ENCODE results near the gene CNTNAP5.

The CNTNAP5 gene

DNA sequence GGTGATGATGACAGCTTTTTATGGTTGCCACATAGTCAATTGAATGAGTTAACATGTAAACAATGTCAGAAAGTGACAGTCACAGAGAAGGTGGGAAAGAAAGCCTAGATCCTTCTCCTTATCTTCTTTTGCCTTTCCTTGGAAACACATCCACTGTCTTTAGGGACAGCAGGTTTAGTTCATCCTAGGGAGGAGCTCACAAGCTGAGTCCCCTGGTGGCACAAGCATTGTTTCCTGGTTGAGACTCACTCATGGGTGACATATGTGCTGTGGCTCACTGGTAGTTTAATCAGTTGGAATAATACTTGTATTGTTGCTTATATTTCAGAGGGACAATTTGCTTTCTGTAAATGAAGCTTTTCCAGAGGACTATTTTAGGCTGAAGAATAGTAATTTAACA is 598.5 kb downstream of the CNTNAP5 start:
- no peak for TF ChIP-seq MYC (IDR thresholded peaks at IDR 0.05; ENCODE audit: low read depth, low read length)
- TF ChIP-seq, protein P1, sequence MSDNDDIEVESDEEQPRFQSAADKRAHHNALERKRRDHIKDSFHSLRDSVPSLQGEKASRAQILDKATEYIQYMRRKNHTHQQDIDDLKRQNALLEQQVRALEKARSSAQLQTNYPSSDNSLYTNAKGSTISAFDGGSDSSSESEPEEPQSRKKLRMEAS (IDR thresholded peaks at IDR 0.05; ENCODE audit: low read depth, low read length), result no peak
- TF ChIP-seq POLR2A (IDR thresholded peaks at IDR 0.05; ENCODE audit: extremely low read depth, insufficient read length), result no peak
- TF ChIP-seq, protein P2, sequence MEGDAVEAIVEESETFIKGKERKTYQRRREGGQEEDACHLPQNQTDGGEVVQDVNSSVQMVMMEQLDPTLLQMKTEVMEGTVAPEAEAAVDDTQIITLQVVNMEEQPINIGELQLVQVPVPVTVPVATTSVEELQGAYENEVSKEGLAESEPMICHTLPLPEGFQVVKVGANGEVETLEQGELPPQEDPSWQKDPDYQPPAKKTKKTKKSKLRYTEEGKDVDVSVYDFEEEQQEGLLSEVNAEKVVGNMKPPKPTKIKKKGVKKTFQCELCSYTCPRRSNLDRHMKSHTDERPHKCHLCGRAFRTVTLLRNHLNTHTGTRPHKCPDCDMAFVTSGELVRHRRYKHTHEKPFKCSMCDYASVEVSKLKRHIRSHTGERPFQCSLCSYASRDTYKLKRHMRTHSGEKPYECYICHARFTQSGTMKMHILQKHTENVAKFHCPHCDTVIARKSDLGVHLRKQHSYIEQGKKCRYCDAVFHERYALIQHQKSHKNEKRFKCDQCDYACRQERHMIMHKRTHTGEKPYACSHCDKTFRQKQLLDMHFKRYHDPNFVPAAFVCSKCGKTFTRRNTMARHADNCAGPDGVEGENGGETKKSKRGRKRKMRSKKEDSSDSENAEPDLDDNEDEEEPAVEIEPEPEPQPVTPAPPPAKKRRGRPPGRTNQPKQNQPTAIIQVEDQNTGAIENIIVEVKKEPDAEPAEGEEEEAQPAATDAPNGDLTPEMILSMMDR (IDR thresholded peaks at IDR 0.05; ENCODE audit: low read depth, low read length), result no peak
- no peak for DNase-seq (ENCODE audit: low read depth)
- no peak overlapping the region for H3K4me3 ChIP-seq (ENCODE audit: low read depth, low read length)

DNA sequence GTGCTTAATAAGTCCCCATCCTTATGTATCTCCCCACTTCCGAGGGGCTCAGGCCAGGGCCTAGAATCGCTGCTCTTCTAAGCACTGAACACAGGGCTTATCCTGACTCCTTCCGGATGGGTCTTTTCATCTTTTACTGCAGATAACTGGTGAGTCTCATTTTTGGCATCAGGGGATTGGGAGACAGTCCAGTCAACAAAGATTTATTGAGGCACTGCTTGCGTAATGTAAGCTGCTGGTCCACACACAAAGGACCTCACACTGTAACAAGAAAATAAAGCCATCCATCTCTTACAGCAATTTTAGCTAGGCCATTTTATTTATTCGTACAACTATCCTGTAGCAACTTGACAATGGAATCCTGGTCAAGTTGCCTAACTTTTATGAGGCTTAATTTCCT is 600.5 kb downstream of the CNTNAP5 start:
- DNase-seq (ENCODE audit: low read depth), result no peak
- no peak overlapping the region for H3K4me3 ChIP-seq (ENCODE audit: low read depth, low read length)
- TF ChIP-seq, protein P1 (IDR thresholded peaks at IDR 0.05; ENCODE audit: low read depth, low read length), result no peak
- TF ChIP-seq POLR2A (IDR thresholded peaks at IDR 0.05; ENCODE audit: extremely low read depth, insufficient read length) (no peak), MYC (IDR thresholded peaks at IDR 0.05; ENCODE audit: low read depth, low read length) (no peak)
- TF ChIP-seq, protein P2 (IDR thresholded peaks at IDR 0.05; ENCODE audit: low read depth, low read length), result no peak

DNA sequence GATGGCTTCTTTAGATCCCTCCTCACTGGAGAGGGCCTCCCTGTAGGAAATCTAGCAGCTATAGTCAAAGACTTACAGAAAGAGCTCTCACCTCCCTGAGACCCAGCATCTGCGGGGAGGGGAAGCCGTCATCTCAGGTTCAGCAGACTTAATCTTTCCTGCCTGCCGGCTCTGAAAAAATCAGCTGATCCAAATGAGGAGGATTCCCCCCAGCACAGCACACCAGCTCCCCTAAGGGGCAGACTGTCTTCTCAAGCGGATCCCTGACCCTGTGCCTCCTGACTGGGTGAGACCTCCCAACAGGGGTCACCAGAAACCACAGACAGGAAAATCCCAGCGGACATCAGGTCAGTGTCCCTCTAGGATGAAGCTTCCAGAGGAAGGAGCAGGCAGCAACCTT is 601.9 kb downstream of the CNTNAP5 start:
- TF ChIP-seq POLR2A (IDR thresholded peaks at IDR 0.05; ENCODE audit: extremely low read depth, insufficient read length), result no peak
- TF ChIP-seq, protein P1 (IDR thresholded peaks at IDR 0.05; ENCODE audit: low read depth, low read length), result no peak
- TF ChIP-seq, protein P2 (IDR thresholded peaks at IDR 0.05; ENCODE audit: low read depth, low read length), result no peak
- H3K4me3 ChIP-seq (ENCODE audit: low read depth, low read length), result no peak overlapping the region
- no peak for DNase-seq (ENCODE audit: low read depth)

DNA sequence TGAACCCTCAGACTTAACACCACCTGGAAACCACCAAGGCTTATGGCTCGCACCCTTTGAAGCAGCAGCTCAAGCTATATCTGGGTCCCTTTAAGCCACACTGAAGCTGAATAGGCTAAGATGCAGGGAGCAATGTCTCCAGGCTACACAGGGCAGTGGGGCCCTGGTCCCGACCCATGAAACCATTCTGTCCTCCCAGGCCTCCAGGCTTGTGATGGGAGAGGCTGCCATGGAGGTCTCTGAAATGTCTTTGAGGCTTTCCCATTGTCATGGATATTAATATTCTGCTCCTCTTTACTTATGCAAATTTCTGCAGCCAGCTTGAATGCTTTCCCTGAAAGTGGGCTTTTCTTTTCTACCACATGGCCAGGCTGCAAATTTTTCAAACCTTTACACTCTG is 608.7 kb downstream of the CNTNAP5 start:
- TF ChIP-seq POLR2A (IDR thresholded peaks at IDR 0.05; ENCODE audit: extremely low read depth, insufficient read length) (no peak), MYC (IDR thresholded peaks at IDR 0.05; ENCODE audit: low read depth, low read length) (no peak)
- TF ChIP-seq, protein P1 (IDR thresholded peaks at IDR 0.05; ENCODE audit: low read depth, low read length), result no peak
- TF ChIP-seq, protein P2 (IDR thresholded peaks at IDR 0.05; ENCODE audit: low read depth, low read length), result no peak
- no peak for DNase-seq (ENCODE audit: low read depth)
- H3K4me3 ChIP-seq (ENCODE audit: low read depth, low read length), result no peak overlapping the region

DNA sequence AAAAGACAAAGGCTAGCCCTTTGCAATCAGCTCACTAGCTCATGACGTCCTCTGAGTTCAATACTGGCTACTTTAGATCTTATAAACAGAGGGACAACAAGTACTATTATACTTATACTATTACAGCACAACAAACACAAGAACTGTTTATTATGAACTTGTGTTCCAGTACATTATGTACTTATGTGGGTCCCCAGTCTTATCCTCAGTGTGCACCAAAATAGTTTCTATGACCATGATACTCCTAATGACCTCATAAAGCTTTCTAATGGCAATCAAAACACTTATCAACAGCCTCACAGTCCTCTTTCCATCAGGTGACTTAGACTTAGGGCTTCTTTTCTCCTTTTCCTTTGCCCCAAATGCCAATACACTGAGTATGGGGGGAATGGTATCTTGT is 614.4 kb downstream of the CNTNAP5 start:
- no peak for DNase-seq (ENCODE audit: low read depth)
- TF ChIP-seq MYC (IDR thresholded peaks at IDR 0.05; ENCODE audit: low read depth, low read length), result no peak
- TF ChIP-seq, protein P1 (IDR thresholded peaks at IDR 0.05; ENCODE audit: low read depth, low read length), result no peak
- no peak for TF ChIP-seq POLR2A (IDR thresholded peaks at IDR 0.05; ENCODE audit: extremely low read depth, insufficient read length)
- TF ChIP-seq, protein P2 (IDR thresholded peaks at IDR 0.05; ENCODE audit: low read depth, low read length), result no peak

More for the DNA sequence above, 614.4 kb downstream of the CNTNAP5 start:
- H3K4me3 ChIP-seq (ENCODE audit: low read depth, low read length), result no peak overlapping the region
